ENCODE measurements around the gene EDEM1. TPM values are rescaled to one million over a fixed set of nuclear protein-coding genes. Genes with fewer than 3 reads are reported as not detected.
"Not testable (repeated sequence)": the region's sequence is repeated elsewhere in the genome, so short reads cannot be mapped to it uniquely, and the experiment has no call there.

EDEM1 gene
- total RNA-seq: 8.4 TPM

GRCh38 chr3:5187156-5187919 lies at the start of gene EDEM1:
Gene EDEM1 (plus strand): TSS chr3:5187707. CDS start chr3:5187806, 99 bp downstream.
- DNase-seq: peak; percentile 95

GRCh38 chr3:5138214-5138981 lies 49.1 kb upstream of the EDEM1 start:
- DNase-seq: no peak

- DNase-seq: no peak
These were observed 47.3 kb upstream of the EDEM1 start for GRCh38 chr3:5140230-5140621.

GRCh38 chr3:5140839-5141238 lies 46.7 kb upstream of the EDEM1 start:
- DNase-seq: no peak

GRCh38 chr3:5141760-5142159 lies 45.7 kb upstream of the EDEM1 start:
- DNase-seq: no peak

GRCh38 chr3:5143464-5143863 lies 44.0 kb upstream of the EDEM1 start:
- no peak for DNase-seq

- DNase-seq: no peak
These were observed 43.1 kb upstream of the EDEM1 start for GRCh38 chr3:5144316-5144994.

- DNase-seq: no peak
These were observed 42.4 kb upstream of the EDEM1 start for GRCh38 chr3:5145120-5145519.

GRCh38 chr3:5147152-5147551 lies 40.4 kb upstream of the EDEM1 start:
- not testable (repeated sequence) for DNase-seq

GRCh38 chr3:5149306-5149880 lies 38.1 kb upstream of the EDEM1 start:
- DNase-seq: no peak

- no peak for DNase-seq
These were observed 35.9 kb upstream of the EDEM1 start for GRCh38 chr3:5151586-5151985.

GRCh38 chr3:5153074-5153473 lies 34.4 kb upstream of the EDEM1 start:
- no peak for DNase-seq

- DNase-seq: no peak
These were observed 32.3 kb upstream of the EDEM1 start for GRCh38 chr3:5155241-5155640.

- DNase-seq: no peak
These were observed 27.2 kb upstream of the EDEM1 start for GRCh38 chr3:5160321-5160720.

- DNase-seq: no peak
These were observed 26.3 kb upstream of the EDEM1 start for GRCh38 chr3:5160940-5161858.

GRCh38 chr3:5162102-5162501 lies 25.4 kb upstream of the EDEM1 start:
- no peak for DNase-seq

GRCh38 chr3:5165698-5166097 lies 21.8 kb upstream of the EDEM1 start:
- DNase-seq: no peak

GRCh38 chr3:5166846-5167245 lies 20.7 kb upstream of the EDEM1 start:
- no peak for DNase-seq

GRCh38 chr3:5168110-5168509 lies 19.4 kb upstream of the EDEM1 start:
- DNase-seq: no peak

- DNase-seq: no peak
These were observed 17.7 kb upstream of the EDEM1 start for GRCh38 chr3:5169807-5170206.

GRCh38 chr3:5170975-5171374 lies 16.5 kb upstream of the EDEM1 start:
- DNase-seq: no peak

- no peak for DNase-seq
These were observed 15.5 kb upstream of the EDEM1 start for GRCh38 chr3:5172018-5172417.
